MG63 (cell line): Measurements from ENCODE around the gene PRR14L. TPM values are rescaled to one million over a fixed set of nuclear protein-coding genes. Genes with fewer than 3 reads are reported as not detected.

Source experiments
- DNase-seq: peaks from one replicate; pipeline ENCODE4 v3.0.0-alpha.2; 2020
- H3K27me3 ChIP-seq: fragments of 250-450 bp; sonication (Bioruptor Pico); 2 replicates; pipeline ENCODE4 v1.5.1; 2020; ENCODE audit warnings: mild to moderate bottlenecking, moderate library complexity
- H3K36me3 ChIP-seq: fragments of 250-450 bp; sonication (Bioruptor Pico); 2 replicates; pipeline ENCODE4 v1.5.1; 2020; ENCODE audit warnings: mild to moderate bottlenecking, moderate library complexity
- H3K4me3 ChIP-seq: fragments of 250-450 bp; sonication (Bioruptor Pico); 2 replicates; pipeline ENCODE4 v1.5.1; 2020; ENCODE audit warnings: mild to moderate bottlenecking, moderate library complexity
- H3K9me3 ChIP-seq: fragments of 250-450 bp; sonication (Bioruptor Pico); 2 replicates; pipeline ENCODE4 v1.5.1; 2020; ENCODE audit warnings: mild to moderate bottlenecking, moderate library complexity
- total RNA-seq: library from RNA; depleted of rRNA; stranded (reverse); fragments of >200 nt; shearing (Covaris generic); gene quantifications from 2 replicates; pipeline ENCODE4 v1.2.3, GENCODE V29; 2014; ENCODE audit warnings: low replicate concordance; rRNA removed

PRR14L gene
- total RNA-seq, 1 experiment from 2014 or later = 3.5 TPM

DNA sequence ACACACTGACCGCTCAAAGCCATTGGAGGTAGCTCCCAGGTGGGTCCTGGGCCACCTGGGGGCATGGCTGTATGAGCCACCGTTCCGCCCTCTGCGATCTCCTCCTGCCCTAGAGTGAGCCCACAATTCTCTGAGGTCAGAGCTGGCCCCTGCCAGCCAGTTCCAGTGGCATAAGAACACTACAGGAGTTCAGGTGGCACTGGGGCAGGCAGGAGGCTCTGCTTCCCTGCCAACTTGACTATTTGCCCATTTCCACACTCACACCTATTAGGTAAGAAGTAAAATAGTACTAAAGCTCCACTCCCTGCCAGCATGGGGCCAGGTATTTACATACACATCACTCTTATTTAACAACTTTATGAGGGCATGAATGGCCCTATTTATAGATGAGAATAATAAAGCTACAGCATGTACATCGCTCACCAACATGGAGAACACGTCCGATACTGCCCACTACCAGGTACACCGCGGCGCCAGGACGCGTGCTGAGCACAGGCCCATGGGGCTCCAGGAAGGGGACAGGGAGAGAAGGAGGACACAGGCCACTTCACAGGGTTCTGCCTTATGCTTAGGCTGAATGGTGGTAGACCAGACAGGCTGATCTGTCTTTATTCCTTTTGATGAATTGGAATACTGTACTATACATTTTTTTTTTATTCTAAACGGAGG lies 114.2 kb downstream of the PRR14L start:
- no peak for DNase-seq

DNA sequence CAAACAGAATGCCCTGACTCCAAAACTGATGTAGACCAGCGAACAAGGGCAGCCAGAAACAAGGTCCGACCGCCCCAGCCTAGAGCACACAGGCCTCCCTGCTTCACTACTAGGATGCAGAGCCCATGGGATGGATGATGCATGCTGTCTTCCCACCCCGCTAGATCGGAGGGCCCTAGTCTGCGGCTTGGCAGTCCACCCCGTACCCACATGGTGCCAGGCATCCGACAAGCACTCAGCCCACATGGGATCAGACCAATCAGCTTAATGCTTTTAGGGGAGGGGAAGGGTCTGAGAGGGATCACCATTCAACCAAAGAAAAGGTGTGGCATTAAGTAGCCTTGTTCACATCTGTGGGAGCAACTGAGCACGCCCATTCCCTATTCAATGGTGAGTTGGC lies 118.5 kb downstream of the PRR14L start:
- no peaks in the 10 kb centered on the region for H3K27me3 ChIP-seq
- H3K9me3 ChIP-seq = no peaks in the 10 kb centered on the region
- peaks cover 17% of the 10 kb centered on the region for H3K36me3 ChIP-seq
- H3K4me3 ChIP-seq = peak overlapping the region; percentile 86
- DNase-seq = peak; percentile 29

More for the DNA sequence above, 114.2 kb downstream of the PRR14L start:
- Histone ChIP-seq H3K27me3 (no peaks in the 10 kb centered on the region), H3K36me3 (no peaks in the 10 kb centered on the region), H3K4me3 (no peak overlapping the region), H3K9me3 (no peaks in the 10 kb centered on the region)

Other genes starting within 250 kb of the PRR14L start
- gene PISD, start 87.9 kb downstream of the PRR14L start, total RNA-seq = 16.0 and 30.5 TPM in 2 replicates
- gene DEPDC5, start 3.9 kb upstream of the PRR14L start, total RNA-seq = 7.5 and 19.8 TPM in 2 replicates
- gene YWHAH, start 194.4 kb upstream of the PRR14L start, total RNA-seq = 92.2 and 125 TPM in 2 replicates